ENCODE data around the gene PRC1.

DNA sequence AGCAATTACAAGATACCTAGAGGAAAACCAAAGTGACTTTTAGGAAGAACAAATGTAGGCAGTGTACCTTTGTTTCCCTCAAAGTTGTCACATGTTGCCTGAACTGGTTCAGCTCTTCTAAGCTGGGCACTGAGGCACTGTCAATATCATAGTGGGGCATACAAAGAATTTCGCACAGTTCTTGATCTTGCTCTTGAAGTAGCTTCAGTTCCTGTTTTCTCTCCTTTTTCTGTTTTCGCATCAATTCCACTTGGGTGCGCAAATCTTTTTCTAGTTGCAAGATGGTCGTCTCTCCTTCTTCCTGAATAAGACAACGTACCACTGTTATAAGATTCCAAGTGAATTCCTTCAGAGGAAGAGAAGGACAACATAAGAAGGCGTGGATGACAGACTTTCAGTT is 12.7 kb downstream of the PRC1 start:
- TF ChIP-seq, protein P1, sequence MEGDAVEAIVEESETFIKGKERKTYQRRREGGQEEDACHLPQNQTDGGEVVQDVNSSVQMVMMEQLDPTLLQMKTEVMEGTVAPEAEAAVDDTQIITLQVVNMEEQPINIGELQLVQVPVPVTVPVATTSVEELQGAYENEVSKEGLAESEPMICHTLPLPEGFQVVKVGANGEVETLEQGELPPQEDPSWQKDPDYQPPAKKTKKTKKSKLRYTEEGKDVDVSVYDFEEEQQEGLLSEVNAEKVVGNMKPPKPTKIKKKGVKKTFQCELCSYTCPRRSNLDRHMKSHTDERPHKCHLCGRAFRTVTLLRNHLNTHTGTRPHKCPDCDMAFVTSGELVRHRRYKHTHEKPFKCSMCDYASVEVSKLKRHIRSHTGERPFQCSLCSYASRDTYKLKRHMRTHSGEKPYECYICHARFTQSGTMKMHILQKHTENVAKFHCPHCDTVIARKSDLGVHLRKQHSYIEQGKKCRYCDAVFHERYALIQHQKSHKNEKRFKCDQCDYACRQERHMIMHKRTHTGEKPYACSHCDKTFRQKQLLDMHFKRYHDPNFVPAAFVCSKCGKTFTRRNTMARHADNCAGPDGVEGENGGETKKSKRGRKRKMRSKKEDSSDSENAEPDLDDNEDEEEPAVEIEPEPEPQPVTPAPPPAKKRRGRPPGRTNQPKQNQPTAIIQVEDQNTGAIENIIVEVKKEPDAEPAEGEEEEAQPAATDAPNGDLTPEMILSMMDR (IDR thresholded peaks at IDR 0.05; ENCODE audit: low read length): no peak; the same call in 1 of the 2 replicates
- TF ChIP-seq EZH2 (IDR thresholded peaks at IDR 0.05; ENCODE audit: borderline replicate concordance, low read length): no peak
